NCI-H748 treated with DMSO at 0.1 percent for 48 hours (cell line): Measurements from ENCODE around the gene NDUFAF8.

ENCODE experiments used
- DNase-seq: peaks from one replicate; lab custom pipeline; 2025; lab: John Stamatoyannopoulos, UW

The NDUFAF8 gene

GRCh38 chr17:81238815-81239713 lies at the start of gene NDUFAF8, which contains the start of gene TEPSIN:
NDUFAF8 (plus strand) TSS chr17:81239318; CDS start chr17:81239364, 46 bp downstream.
TEPSIN (minus strand) TSS chr17:81239055; CDS start chr17:81239033, 22 bp downstream.
- DNase-seq: peak; percentile 93

GRCh38 chr17:81189670-81190530 lies 49.2 kb upstream of the NDUFAF8 start:
- no peak for DNase-seq

GRCh38 chr17:81190591-81190990 lies 48.5 kb upstream of the NDUFAF8 start:
- no peak for DNase-seq

GRCh38 chr17:81191116-81191515 lies 48.0 kb upstream of the NDUFAF8 start:
- no peak for DNase-seq

GRCh38 chr17:81191646-81192045 lies 47.5 kb upstream of the NDUFAF8 start:
- no peak for DNase-seq

GRCh38 chr17:81192386-81193050 lies 46.6 kb upstream of the NDUFAF8 start:
- DNase-seq: no peak

- DNase-seq: no peak
These were observed 46.1 kb upstream of the NDUFAF8 start for GRCh38 chr17:81193051-81193410.

- no peak for DNase-seq
These were observed 45.5 kb upstream of the NDUFAF8 start for GRCh38 chr17:81193470-81194224.

- no peak for DNase-seq
These were observed 44.8 kb upstream of the NDUFAF8 start for GRCh38 chr17:81194225-81194760.

- DNase-seq: no peak
These were observed 43.9 kb upstream of the NDUFAF8 start for GRCh38 chr17:81194941-81195901.

- no peak for DNase-seq
These were observed 43.1 kb upstream of the NDUFAF8 start for GRCh38 chr17:81195941-81196495.

- no peak for DNase-seq
These were observed 42.4 kb upstream of the NDUFAF8 start for GRCh38 chr17:81196505-81197408.

- DNase-seq: no peak
These were observed 41.7 kb upstream of the NDUFAF8 start for GRCh38 chr17:81197409-81197795.

- no peak for DNase-seq
These were observed 41.2 kb upstream of the NDUFAF8 start for GRCh38 chr17:81197831-81198490.

GRCh38 chr17:81198826-81199481 lies 40.2 kb upstream of the NDUFAF8 start:
- DNase-seq: no peak

GRCh38 chr17:81199482-81199830 lies 39.7 kb upstream of the NDUFAF8 start:
- DNase-seq: no peak

- DNase-seq: no peak
These were observed 38.9 kb upstream of the NDUFAF8 start for GRCh38 chr17:81200201-81200600.
